Measurements from ENCODE around the gene BRMS1.
A peak's percentile ranks its signal among the peaks of the same experiment; 100 is the strongest.
"Not testable (repeated sequence)": the region's sequence is repeated elsewhere in the genome, so short reads cannot be mapped to it uniquely, and the experiment has no call there.

The BRMS1 gene

GRCh38 chr11:66320289-66320688, 24.6 kb downstream of the BRMS1 start:
- DNase-seq = not testable (repeated sequence)

GRCh38 chr11:66318600-66318970, 26.3 kb downstream of the BRMS1 start:
- no peak for DNase-seq

GRCh38 chr11:66317723-66318599, 26.9 kb downstream of the BRMS1 start:
- DNase-seq = peak; percentile 40

- DNase-seq = peak; percentile 46
Measured at GRCh38 chr11:66317322-66317722, 27.6 kb downstream of the BRMS1 start.

- no peak for DNase-seq
Measured at GRCh38 chr11:66316849-66317251, 28.1 kb downstream of the BRMS1 start, which contains the start of gene CD248. CD248 (minus strand) TSS chr11:66317044; CDS start chr11:66317027, 17 bp downstream.

GRCh38 chr11:66315921-66316811, 28.7 kb downstream of the BRMS1 start:
- DNase-seq = no peak

GRCh38 chr11:66315498-66315885, 29.4 kb downstream of the BRMS1 start:
- no peak for DNase-seq

- no peak for DNase-seq
Measured at GRCh38 chr11:66314561-66315497, 30.1 kb downstream of the BRMS1 start.

GRCh38 chr11:66314186-66314501, 30.8 kb downstream of the BRMS1 start:
- DNase-seq = no peak

GRCh38 chr11:66313321-66314185, 31.4 kb downstream of the BRMS1 start:
- no peak for DNase-seq

- peak; percentile 94 for DNase-seq
Measured at GRCh38 chr11:66312549-66313320, 32.2 kb downstream of the BRMS1 start.

- DNase-seq = peak; percentile 96
Measured at GRCh38 chr11:66311965-66312548, 32.8 kb downstream of the BRMS1 start.

GRCh38 chr11:66311470-66311964, 33.4 kb downstream of the BRMS1 start:
- DNase-seq = no peak

- DNase-seq = not testable (repeated sequence)
Measured at GRCh38 chr11:66310803-66311440, 34.0 kb downstream of the BRMS1 start.

GRCh38 chr11:66310324-66310723, 34.6 kb downstream of the BRMS1 start:
- DNase-seq = no peak

- no peak for DNase-seq
Measured at GRCh38 chr11:66309475-66309874, 35.4 kb downstream of the BRMS1 start.

GRCh38 chr11:66302656-66303055, 42.2 kb downstream of the BRMS1 start:
- DNase-seq = no peak

GRCh38 chr11:66299186-66299585, 45.7 kb downstream of the BRMS1 start:
- DNase-seq = no peak

GRCh38 chr11:66297610-66298009, 47.3 kb downstream of the BRMS1 start:
- DNase-seq = no peak

Measured in stimulated activated CD4-positive, alpha-beta T cell treated with anti-CD3 and anti-CD28 coated beads, Interleukin-15, amount 100 ng/mL, for 24 hours (primary cell).